Peyer's patch (tissue), 4 donors: ENCODE data around the gene BEND5. TPM values are rescaled to one million over a fixed set of nuclear protein-coding genes. Genes with fewer than 3 reads are reported as not detected.

ENCODE experiments used
- DNase-seq, 3 donors: peaks; one replicate each; pipeline ENCODE4 v3.0.0-alpha.2; 2017 to 2019
- H3K27ac ChIP-seq, 4 donors: fragments of 200-600 bp; sonication (generic); one replicate each; pipeline ENCODE4 v1.5.1; 2016 to 2019
- H3K27me3 ChIP-seq, 2 donors: fragments of 200-600 bp; sonication (generic); one replicate each; pipeline ENCODE4 v1.5.1; 2019
- H3K36me3 ChIP-seq, 3 donors: fragments of 200-600 bp; sonication (generic); one replicate each; pipeline ENCODE4 v1.5.1; 2016 to 2019
- H3K4me1 ChIP-seq, 4 donors: fragments of 200-600 bp; sonication (generic); one replicate each; pipeline ENCODE4 v1.5.1; 2016 to 2019
- H3K4me3 ChIP-seq, 4 donors: fragments of 200-600 bp; sonication (generic); 1 replicate in 3 of 4; 2 replicates in 1 of 4; pipeline ENCODE4 v1.5.1; 2016 to 2019; ENCODE audit warnings: mild to moderate bottlenecking in 1 of 4
- H3K9me3 ChIP-seq, 4 donors: fragments of 200-600 bp; sonication (generic); one replicate each; pipeline ENCODE4 v1.5.1; 2016 to 2019; ENCODE audit warnings: mild to moderate bottlenecking in 1 of 4
- POLR2A ChIP-seq, 2 donors: fragments of 450-650 bp; IDR thresholded peaks; one replicate each; pipeline ENCODE4 v1.5.1; 2017; ENCODE audit warnings: antibody characterized with exemption in 2 of 2, mild to moderate bottlenecking in 2 of 2, moderate library complexity in 2 of 2
- total RNA-seq, 4 donors: library from RNA; depleted of rRNA; stranded (reverse); fragments of >200 nt; gene quantifications; one replicate each; pipeline ENCODE4 v1.1.0, GENCODE V29; 2016
- TF ChIP-seq, protein P1 (sequence below), 6 experiments: fragments of 450-650 bp in 4 of 6; fragments of 200-600 bp in 2 of 6; sonication (generic) in 1 of 6; IDR thresholded peaks; one replicate each; pipeline ENCODE4 v1.5.1; 2017 to 2019; ENCODE audit warnings: antibody characterized with exemption in 6 of 6, mild to moderate bottlenecking in 3 of 6, moderate library complexity in 1 of 6

BEND5 gene
- total RNA-seq, 4 donors from 2014 or later = 0.95 to 18.2 (median 1.6) TPM; not detected in 1

DNA sequence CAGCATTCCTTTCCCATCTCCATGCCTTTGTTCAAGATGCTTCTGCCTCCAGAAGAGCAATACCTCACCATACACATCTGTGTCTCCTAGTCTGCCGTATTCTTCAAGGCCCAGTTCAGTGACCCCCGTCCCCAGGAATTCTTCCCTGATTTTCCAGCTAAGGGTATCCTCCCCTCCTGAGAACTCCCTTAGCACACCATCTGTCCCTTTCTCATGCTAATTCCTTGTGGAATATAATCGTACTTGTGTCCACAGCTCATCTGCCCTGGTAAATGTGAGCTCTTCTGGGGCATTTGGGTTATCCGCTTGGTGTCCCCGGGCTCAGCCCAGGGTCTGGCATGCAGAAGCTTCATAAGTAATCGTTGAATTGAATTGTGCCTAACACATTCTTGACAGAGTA is 40.9 kb downstream of the BEND5 start:
- H3K36me3 ChIP-seq = no peaks in the 10 kb centered on the region
- H3K4me3 ChIP-seq = no peak overlapping the region
- H3K4me1 ChIP-seq = no peaks in the 10 kb centered on the region
- TF ChIP-seq, protein P1, sequence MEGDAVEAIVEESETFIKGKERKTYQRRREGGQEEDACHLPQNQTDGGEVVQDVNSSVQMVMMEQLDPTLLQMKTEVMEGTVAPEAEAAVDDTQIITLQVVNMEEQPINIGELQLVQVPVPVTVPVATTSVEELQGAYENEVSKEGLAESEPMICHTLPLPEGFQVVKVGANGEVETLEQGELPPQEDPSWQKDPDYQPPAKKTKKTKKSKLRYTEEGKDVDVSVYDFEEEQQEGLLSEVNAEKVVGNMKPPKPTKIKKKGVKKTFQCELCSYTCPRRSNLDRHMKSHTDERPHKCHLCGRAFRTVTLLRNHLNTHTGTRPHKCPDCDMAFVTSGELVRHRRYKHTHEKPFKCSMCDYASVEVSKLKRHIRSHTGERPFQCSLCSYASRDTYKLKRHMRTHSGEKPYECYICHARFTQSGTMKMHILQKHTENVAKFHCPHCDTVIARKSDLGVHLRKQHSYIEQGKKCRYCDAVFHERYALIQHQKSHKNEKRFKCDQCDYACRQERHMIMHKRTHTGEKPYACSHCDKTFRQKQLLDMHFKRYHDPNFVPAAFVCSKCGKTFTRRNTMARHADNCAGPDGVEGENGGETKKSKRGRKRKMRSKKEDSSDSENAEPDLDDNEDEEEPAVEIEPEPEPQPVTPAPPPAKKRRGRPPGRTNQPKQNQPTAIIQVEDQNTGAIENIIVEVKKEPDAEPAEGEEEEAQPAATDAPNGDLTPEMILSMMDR (IDR thresholded peaks at IDR 0.05) = no peak
- TF ChIP-seq POLR2A (IDR thresholded peaks at IDR 0.05) = no peak
- H3K9me3 ChIP-seq = no peaks in the 10 kb centered on the region
- no peak overlapping the region for H3K27ac ChIP-seq
- H3K27me3 ChIP-seq = no peaks in the 10 kb centered on the region
- no peak for DNase-seq

DNA sequence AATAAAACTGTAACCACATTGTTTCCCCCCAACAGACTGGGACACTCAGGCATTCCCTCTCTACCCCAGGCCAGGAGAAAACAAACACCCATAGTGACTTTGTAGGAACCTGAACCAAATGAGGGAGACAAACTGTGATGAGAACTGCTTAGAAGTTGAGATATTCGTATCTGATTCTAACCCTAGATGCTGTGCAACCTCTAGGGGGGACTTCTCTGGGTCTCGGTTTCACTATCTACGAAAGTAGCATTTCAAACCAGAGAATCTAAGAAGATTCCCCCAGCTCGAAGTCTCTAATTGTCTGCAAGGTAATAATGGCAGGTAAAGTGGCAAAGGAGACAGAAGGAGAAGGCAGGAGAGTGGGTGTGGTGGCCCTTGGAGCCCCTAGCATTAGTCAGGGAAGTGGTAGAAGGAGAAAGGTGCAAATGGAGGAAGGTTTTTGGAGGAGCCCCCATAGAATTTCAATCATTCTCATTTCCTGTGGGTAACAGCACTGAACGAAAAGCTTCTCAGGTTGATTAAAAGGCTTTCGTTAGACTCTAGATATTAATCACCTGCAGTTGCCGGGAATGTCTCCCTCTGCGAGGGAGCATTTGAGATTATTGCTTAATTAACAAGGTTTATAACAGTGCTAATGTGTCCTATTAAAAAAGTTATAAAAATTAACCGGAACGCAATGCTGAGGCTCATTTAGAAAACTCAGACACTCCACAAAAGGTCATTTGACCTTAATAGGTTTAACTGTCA is 46.4 kb downstream of the BEND5 start:
- no peak overlapping the region for H3K27ac ChIP-seq
- no peaks in the 10 kb centered on the region for H3K27me3 ChIP-seq
- H3K9me3 ChIP-seq = no peaks in the 10 kb centered on the region
- no peak overlapping the region for H3K4me3 ChIP-seq
- no peaks in the 10 kb centered on the region for H3K4me1 ChIP-seq
- TF ChIP-seq POLR2A (IDR thresholded peaks at IDR 0.05) = no peak
- TF ChIP-seq, protein P1 (IDR thresholded peaks at IDR 0.05) = no peak
- no peaks in the 10 kb centered on the region for H3K36me3 ChIP-seq
- DNase-seq = no peak

DNA sequence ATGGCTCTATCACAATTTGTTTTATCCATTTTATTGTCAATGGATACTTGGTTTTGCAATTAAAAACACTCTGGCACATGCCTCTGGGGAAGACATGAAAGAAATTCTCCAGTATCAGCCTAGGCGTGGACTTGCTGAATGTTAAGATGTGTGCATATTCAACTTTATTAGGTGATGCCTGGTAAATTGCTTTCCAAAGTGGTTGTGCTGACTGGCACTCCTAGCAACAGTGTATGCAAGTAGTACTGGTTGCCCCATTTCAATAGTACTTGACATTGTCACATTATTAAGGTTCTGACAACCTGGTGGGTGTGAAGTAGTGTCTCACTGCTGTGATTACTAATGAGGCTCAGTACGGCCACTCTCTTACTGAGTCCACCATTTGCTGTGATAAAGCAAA is 48.1 kb downstream of the BEND5 start:
- Histone ChIP-seq H3K4me3 (no peak overlapping the region), H3K27ac (no peak overlapping the region), H3K9me3 (no peaks in the 10 kb centered on the region), H3K27me3 (no peaks in the 10 kb centered on the region), H3K36me3 (no peaks in the 10 kb centered on the region), H3K4me1 (no peaks in the 10 kb centered on the region)
- TF ChIP-seq, protein P1 (IDR thresholded peaks at IDR 0.05) = no peak
- TF ChIP-seq POLR2A (IDR thresholded peaks at IDR 0.05) = no peak
- DNase-seq = no peak

- H3K27ac ChIP-seq = no peak overlapping the region
- H3K36me3 ChIP-seq = no peaks in the 10 kb centered on the region
- H3K27me3 ChIP-seq = no peaks in the 10 kb centered on the region
- TF ChIP-seq POLR2A (IDR thresholded peaks at IDR 0.05) = no peak
- TF ChIP-seq, protein P1 (IDR thresholded peaks at IDR 0.05) = no peak
- no peaks in the 10 kb centered on the region for H3K9me3 ChIP-seq
- no peaks in the 10 kb centered on the region for H3K4me1 ChIP-seq
- H3K4me3 ChIP-seq = no peak overlapping the region
- no peak for DNase-seq
Measured at GRCh38 chr1:48726557-48727215, 50.0 kb downstream of the BEND5 start.

DNA sequence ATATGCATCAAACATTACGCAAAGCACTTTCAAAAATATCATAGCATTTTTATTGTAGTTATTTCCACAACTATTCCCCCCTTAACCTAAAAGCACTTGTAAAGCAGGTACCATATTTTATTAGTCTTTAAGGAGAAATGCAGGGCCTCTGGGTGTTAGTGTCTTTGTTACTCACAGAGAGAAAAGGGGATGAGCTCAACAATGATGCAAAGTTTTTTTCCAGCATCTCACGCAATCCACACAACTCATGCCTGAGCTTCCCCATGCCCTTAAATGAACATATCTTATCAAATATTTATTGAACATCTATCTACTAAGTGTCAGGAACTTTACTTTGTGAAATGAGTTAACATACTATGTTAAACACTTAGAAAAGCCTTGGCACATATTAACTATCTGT is 50.6 kb downstream of the BEND5 start:
- Histone ChIP-seq H3K36me3 (no peaks in the 10 kb centered on the region), H3K27me3 (no peaks in the 10 kb centered on the region)

More for the DNA sequence above, 50.6 kb downstream of the BEND5 start:
- Histone ChIP-seq H3K4me3 (no peak overlapping the region), H3K4me1 (no peaks in the 10 kb centered on the region), H3K9me3 (no peaks in the 10 kb centered on the region), H3K27ac (no peak overlapping the region)
- no peak for DNase-seq
- TF ChIP-seq, protein P1 (IDR thresholded peaks at IDR 0.05) = no peak
- no peak for TF ChIP-seq POLR2A (IDR thresholded peaks at IDR 0.05)
